Mesenteric fat pad (tissue), 1 donor: ENCODE measurements around the gene CUTC. TPM values are rescaled to one million over a fixed set of nuclear protein-coding genes. Genes with fewer than 3 reads are reported as not detected.
"Not testable (repeated sequence)": the region's sequence is repeated elsewhere in the genome, so short reads cannot be mapped to it uniquely, and the experiment has no call there.

Experiments
- DNase-seq: peaks from one replicate; pipeline ENCODE4 v3.0.0-alpha.2; 2020; ENCODE audit warnings: low spot score
- long read RNA-seq: library from polyadenylated mRNA; unstranded; transcript quantifications from one replicate; pipeline ENCODE4 v2.0.0, GENCODE V29; 2020
- total RNA-seq: library from RNA; stranded (reverse); fragmentation: NEBNext Ultra II Directional; extraction: Animal tissue kit (Norgen Biotek cat#: 25700); gene quantifications from one replicate; pipeline ENCODE4 v1.2.1, GENCODE V29; 2021
- donor health status: DM: yes; HTN: yes; CAD: no.

CUTC gene
- total RNA-seq = 28.6 TPM
- long read RNA-seq, transcript CUTC-202 (9 exons, 1,346 nt) = major isoform, 55 of 90 reads
- long read RNA-seq, transcript CUTC-203 (8 exons, 831 nt) = minor isoform, 10 of 90 reads
- long read RNA-seq, partial matches to known transcripts = 10 of 90 reads
- long read RNA-seq, other reads (novel, unspliced or antisense) = 15 of 90 reads

- peak; percentile 99 for DNase-seq
Observed at GRCh38 chr10:99732033-99732842, at the start of gene CUTC, which contains the start of gene COX15. Gene CUTC (plus strand): TSS chr10:99732234. CDS start chr10:99732349, 115 bp downstream. Gene COX15 (minus strand): TSS chr10:99732127. CDS start chr10:99732049, 78 bp downstream.

GRCh38 chr10:99682752-99683151, 49.3 kb upstream of the CUTC start:
- DNase-seq = no peak

- DNase-seq = no peak
Observed at GRCh38 chr10:99685597-99685967, 46.5 kb upstream of the CUTC start.

- no peak for DNase-seq
Observed at GRCh38 chr10:99689461-99689860, 42.6 kb upstream of the CUTC start.

GRCh38 chr10:99693933-99694583, 38.0 kb upstream of the CUTC start:
- no peak for DNase-seq

- DNase-seq = no peak
Observed at GRCh38 chr10:99695761-99696160, 36.3 kb upstream of the CUTC start.

GRCh38 chr10:99698504-99699080, 33.4 kb upstream of the CUTC start:
- no peak for DNase-seq

GRCh38 chr10:99700649-99701048, 31.4 kb upstream of the CUTC start:
- DNase-seq = no peak

GRCh38 chr10:99708428-99709012, 23.5 kb upstream of the CUTC start:
- DNase-seq = no peak

GRCh38 chr10:99709480-99710229, 22.4 kb upstream of the CUTC start:
- DNase-seq = no peak

- DNase-seq = no peak
Observed at GRCh38 chr10:99711129-99711719, 20.8 kb upstream of the CUTC start.

- DNase-seq = no peak
Observed at GRCh38 chr10:99714446-99714845, 17.6 kb upstream of the CUTC start.

- DNase-seq = no peak
Observed at GRCh38 chr10:99720387-99720786, 11.6 kb upstream of the CUTC start.

GRCh38 chr10:99730026-99730425, 2.0 kb upstream of the CUTC start:
- DNase-seq = no peak

GRCh38 chr10:99731306-99732032, 565 bp upstream of the CUTC start:
- no peak for DNase-seq

GRCh38 chr10:99733366-99733765, 1.3 kb downstream of the CUTC start:
- no peak for DNase-seq

GRCh38 chr10:99734111-99734510, 2.1 kb downstream of the CUTC start:
- DNase-seq = not testable (repeated sequence)

- no peak for DNase-seq
Observed at GRCh38 chr10:99740260-99740659, 8.2 kb downstream of the CUTC start.

- no peak for DNase-seq
Observed at GRCh38 chr10:99740933-99741559, 9.0 kb downstream of the CUTC start.
